Colon (tissue), 2 donors: ENCODE measurements around the gene P3H3.
"Not testable (repeated sequence)": the region's sequence is repeated elsewhere in the genome, so short reads cannot be mapped to it uniquely, and the experiment has no call there.

Experiments used
- FAIRE-seq: peaks from 2 replicates; lab custom pipeline; 2012; peaks lifted over from hg19 to GRCh38; lab: Jason Lieb, UNC
- donor health status: control.
- donor health status: control.

P3H3 gene

DNA sequence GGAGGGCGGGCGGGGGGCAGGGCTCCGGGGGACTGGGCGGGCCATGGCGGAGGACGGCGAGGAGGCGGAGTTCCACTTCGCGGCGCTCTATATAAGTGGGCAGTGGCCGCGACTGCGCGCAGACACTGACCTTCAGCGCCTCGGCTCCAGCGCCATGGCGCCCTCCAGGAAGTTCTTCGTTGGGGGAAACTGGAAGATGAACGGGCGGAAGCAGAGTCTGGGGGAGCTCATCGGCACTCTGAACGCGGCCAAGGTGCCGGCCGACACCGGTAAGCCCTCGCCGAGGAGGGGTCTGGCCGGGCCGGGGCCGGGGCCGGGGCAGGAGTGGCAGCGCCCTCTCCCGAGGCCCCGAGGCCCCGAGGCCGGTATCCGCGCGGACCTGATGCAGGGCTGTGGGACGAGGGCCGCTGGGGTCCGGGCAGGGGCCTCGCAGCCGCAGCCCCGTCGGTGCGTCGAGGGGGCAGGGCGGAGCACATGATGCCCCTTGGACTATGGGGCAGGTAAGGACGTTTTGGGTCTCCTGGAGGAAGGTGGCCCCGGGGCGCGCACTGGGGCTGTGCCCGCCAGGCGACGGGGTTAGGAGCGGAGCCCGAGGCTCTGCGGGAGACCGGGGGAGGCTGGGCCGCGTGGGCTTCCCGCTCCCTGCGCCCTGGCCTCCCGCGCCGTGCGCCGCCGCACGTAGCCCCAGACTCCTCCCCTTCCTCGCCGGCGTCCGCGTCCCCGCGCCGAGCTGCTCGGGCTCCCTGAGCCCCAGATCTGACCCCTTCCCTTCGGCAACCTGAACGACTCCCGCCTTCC lies 39.4 kb downstream of the P3H3 start, which contains the start of gene TPI1:
TSS of gene TPI1 (plus strand) at position 119 of the 798 bp plus-strand sequence. CDS start at position 155, 36 bp downstream.
- no peak for FAIRE-seq

DNA sequence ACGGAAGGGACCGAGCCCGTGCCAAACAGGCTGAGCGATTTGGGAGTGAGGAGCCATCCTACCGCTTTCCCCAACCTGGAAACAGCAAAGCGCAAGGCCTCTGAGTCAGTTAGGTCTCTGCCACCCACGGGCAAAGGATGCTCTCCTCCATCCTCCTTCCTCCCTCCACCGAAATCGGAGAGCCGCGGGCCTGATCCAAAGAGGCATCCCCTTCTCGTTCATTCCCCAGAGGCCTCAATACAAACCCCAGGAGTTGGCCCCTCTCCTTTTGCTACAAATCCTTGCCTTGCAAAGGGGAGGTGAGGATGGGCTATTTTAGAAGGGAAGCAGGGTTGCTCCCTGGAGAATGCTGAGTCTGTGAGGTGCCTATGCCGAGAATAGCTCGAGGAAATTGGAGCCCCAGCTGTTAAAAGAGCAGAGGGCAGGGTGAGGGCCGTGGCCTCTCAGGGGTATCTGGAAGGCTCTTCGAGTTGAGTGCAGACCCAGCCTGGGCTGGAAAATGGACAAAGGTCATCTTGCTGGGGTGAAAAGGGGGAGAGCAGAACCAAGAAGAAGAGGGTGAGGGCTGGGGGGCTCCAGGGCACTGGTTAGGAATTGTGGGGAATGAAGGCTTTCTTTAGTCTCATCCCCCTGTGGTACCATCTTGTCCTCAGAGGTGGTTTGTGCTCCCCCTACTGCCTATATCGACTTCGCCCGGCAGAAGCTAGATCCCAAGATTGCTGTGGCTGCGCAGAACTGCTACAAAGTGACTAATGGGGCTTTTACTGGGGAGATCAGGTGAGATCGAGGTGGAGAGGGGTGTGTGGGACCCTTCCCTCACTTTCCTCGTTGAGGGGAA lies 40.2 kb downstream of the P3H3 start:
- FAIRE-seq: no peak

DNA sequence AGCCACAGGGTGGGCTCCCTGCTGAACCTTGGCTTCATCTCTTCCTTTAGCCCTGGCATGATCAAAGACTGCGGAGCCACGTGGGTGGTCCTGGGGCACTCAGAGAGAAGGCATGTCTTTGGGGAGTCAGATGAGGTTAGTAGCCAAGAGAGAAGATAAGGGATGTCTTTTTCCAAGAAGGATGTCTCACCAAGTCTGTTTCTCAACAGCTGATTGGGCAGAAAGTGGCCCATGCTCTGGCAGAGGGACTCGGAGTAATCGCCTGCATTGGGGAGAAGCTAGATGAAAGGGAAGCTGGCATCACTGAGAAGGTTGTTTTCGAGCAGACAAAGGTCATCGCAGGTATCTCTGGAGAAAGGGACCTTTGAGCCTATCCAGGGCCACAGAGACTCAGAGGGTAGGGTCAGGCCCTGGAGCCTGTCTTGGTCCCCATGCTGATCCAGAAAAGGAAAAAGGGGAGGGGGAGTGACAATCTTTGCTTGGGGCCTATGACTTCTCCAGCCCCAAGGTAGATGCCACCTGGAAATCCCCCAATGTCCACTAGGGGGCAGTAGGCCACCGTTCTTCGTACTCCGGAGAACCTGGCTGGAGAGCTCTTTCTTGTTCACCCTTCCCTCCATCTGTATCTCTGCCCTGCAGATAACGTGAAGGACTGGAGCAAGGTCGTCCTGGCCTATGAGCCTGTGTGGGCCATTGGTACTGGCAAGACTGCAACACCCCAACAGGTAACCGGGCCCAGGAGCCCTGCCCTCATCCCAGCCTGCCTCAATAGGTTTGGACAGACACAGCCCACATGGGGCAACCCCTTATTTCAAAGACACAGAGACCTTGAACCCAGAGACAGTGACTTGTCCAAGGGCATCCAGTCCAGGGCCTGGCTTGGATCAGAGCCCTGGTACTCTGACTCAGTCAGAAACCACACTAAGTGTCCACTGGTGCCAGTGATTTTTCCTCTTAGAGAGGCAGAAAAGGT lies 41.1 kb downstream of the P3H3 start:
- FAIRE-seq: no peak

DNA sequence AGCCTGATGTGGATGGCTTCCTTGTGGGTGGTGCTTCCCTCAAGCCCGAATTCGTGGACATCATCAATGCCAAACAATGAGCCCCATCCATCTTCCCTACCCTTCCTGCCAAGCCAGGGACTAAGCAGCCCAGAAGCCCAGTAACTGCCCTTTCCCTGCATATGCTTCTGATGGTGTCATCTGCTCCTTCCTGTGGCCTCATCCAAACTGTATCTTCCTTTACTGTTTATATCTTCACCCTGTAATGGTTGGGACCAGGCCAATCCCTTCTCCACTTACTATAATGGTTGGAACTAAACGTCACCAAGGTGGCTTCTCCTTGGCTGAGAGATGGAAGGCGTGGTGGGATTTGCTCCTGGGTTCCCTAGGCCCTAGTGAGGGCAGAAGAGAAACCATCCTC lies 42.1 kb downstream of the P3H3 start:
- FAIRE-seq: not testable (repeated sequence)

DNA sequence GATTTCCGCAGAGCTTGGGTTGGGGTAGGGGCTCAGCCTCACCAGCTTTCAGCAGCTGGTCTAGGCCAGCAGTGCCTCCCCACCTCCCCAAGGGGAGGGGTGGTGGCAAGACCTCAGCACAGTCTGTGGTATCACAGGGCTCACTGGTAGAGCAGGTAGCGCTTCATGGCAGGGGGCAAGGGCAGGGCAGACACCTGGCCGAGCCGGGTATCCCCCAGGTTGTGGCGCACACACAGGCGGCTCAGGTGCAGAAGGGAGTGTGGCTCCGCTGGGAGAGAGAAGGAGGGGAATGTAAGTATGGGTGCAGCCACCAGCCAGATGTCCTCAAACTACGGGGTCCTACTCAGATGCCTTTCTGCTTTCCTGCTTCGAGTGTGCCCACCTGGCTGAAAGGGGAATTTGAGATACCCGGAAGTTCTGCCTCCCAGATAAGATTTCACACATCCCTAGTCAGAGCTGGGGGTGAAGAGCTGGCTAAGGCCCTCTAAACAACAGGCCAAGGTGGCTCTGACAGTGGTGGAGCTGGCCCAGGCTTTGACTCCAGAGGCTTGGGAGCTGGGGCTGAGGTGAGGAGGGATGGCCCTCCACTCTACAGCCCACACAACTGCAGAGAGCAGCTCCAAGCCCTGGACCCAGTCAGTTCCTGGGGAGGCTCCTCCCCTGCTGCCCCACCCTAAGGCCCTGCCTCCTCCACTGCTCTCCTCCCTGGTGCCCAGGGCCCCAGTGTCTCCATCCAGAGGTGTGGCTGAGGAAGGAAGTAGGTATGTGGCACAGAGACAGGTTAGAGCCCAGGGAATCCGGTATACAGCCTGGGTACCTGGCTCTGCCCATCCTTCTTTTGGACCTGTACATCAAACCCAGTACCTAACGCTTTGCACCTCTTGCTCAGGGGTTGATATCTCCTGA lies 43.1 kb downstream of the P3H3 start:
- FAIRE-seq: no peak

DNA sequence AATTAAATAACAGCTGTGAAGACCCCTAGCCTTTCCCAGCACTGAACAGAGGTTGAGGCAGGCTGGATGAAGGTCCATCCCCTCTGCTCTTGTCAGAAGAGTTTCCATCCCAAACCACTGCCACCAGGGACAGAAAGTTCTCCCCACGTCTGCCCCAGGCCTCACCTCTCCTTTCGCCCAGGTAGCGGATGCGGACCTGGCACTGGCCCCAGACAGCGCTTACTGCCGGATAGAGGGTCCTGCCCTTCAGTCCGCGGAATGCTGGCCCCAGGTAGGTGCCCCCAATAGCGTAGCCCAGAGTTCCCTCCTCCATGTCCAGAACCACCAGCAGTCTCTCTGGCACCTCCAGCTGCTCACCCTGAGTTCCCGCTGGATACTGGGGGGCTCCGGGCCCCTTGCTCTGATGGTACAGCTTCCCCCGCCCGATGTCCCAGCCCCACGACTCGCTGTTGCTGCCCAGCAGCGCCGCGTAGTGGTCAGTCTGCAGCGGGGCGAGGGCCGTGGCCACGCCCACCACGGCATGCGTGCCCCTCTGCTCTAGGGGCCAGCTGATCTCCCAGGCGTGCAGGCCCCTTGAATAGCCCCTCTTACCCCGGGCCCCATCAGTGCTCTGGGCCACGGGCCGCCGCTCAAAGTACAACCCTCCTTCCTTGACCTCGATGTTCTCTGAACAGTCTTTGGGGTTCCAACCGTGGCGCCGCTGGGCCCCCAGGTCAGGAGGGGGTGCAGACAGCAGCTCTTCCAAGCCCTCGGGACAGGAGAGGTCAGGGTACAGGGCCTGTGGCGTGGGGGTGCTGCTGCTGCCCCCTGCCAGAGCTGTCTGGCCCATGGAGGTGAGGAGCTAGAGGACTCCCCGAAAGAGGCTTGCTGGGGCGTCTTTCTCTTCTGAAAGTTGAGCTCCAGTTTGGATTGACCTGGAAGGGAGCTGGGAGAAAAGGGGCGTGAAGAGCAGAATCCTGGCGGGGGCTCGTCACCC lies 44.2 kb downstream of the P3H3 start:
- no peak for FAIRE-seq

DNA sequence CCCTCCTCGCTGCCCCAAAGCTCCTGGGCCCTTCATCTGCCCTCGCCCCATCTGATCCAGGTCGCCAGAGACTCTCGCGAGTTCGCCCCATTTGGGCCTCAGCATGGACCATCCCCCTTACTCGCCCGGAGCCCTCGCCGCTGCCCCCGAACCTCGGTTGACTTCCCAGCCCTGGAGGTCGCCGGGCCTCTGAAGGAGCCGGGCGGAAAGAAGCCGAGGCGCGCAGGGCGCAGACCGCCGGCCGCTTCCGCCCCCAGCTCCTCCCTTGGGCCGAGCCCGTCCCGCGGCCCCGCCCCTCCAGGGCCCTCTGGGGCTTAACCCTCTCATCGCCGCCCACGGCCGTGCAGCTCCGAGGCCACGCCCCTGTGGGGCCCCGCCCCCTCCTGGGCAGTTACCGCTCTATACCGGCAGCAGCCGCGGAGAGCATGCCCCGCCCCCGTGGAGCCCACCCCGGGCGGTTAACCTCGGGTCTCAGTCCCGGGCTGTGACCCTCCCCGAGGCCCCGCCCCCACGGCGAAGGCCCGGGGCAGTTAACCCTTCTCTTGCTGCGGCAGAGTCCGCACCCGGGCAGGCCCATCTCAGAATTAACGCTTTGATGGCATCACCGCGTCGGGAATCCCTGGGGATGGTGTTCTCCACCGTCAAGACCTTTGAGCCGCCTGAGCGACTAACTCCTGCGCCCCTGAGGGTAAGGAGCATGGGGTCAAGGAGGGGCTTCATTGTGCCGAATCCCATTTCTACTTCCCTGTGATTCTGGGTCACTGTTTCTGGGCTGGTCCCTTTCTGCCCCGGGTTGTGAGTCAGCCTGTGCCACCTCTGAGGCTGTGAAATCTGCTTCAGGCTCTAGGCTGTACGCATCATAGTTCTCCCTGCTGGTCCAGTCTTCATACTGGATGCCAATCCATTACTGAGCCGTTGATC lies 45.1 kb downstream of the P3H3 start, which contains the start of gene SPSB2:
TSS of gene SPSB2 (minus strand) at position 210 of the 921 bp plus-strand sequence. CDS start 402 bp downstream, outside the sequence.
- FAIRE-seq: no peak

DNA sequence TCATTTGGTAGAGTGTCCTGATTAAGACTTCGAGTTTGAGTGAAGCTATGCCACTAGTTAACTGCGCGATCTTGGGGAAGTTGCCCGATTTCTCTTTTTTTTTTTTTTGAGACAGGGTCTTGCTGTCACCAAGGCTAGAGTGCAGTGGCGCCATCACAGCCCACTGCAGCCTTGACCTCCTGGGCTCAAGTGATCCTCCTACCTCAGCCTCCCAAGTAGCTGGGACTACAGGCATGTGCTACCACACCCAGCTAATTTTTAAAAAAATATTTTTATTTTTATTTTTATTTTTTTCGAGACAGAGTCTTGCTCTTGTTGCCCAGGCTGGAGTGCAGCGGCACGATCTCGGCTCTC lies 45.8 kb downstream of the P3H3 start:
- not testable (repeated sequence) for FAIRE-seq

DNA sequence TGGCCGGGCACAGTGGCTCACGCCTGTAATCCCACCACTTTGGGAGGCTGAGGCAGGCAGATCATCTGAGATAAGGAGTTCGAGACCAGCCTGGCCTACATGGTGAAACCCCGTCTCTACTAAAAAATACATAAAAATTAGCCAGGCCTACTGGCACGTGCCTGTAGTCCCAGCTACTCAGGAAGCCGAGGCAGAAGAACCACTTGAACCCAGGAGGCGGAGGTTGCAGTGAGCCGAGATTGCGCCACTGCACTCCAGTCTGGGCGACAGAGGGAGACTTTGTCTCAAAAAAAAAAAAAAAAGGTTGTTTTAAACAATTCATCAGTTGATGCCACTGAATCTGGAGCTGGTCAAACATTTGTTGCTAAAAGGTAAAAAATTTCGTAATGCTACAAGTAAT lies 51.6 kb downstream of the P3H3 start:
- FAIRE-seq: not testable (repeated sequence)

DNA sequence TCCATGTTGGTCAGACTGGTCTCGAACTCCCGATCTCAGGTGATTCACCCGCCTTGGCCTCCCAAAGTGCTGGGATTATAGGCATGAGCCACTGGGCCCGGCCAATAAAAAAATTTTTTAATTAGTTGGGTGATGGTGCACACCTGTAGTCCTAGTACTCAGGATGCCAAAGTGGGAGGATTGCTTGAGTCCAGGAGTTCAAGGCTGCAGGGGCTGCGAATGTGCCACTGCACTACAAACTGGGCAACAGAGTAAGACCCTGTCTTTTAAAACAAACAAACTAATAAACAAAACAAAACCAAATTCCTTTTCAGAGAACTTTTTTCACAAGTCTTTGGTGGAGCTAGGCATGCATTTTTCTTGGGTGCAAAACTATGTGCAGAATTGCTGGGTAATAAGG lies 55.0 kb downstream of the P3H3 start:
- no peak for FAIRE-seq

DNA sequence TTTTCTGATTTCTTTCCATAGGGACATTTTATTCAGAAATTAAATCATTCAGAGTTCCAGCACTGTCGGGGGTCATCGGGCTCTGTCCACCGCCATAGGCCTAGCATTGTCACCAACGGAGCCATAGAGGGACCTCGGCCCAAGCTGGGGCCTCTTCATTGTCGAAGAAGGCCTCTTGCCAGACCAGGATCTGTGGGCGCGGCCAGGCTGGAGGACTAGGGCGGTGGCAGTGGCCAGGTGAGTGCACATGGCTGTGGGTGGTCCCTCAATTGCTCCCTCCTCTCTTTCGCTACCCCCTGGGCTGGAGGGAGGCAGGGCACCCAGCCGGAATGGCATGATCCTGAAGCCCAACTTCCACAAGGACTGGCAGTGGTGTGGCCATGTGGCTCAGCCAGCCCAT lies 55.5 kb downstream of the P3H3 start:
- no peak for FAIRE-seq

DNA sequence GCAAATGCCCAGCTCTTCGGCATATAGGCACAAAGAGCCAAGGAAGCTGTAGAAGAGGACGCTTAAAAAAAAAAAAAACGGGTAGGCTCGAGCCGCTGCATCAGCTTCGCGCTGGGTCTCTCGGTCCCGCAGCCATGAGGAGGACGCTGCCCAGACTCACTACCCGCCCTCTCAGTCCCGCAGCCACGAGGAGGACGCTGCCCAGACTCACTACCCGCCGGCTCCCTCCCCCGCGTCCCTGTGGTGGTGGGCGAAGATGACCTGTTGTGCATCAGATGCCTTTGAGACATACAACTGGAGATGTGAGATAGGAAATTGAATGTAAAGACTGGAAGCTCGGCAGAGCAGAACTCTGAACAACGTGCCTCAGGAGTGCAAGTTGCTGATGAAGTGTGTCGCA lies 56.3 kb downstream of the P3H3 start:
- FAIRE-seq: no peak

DNA sequence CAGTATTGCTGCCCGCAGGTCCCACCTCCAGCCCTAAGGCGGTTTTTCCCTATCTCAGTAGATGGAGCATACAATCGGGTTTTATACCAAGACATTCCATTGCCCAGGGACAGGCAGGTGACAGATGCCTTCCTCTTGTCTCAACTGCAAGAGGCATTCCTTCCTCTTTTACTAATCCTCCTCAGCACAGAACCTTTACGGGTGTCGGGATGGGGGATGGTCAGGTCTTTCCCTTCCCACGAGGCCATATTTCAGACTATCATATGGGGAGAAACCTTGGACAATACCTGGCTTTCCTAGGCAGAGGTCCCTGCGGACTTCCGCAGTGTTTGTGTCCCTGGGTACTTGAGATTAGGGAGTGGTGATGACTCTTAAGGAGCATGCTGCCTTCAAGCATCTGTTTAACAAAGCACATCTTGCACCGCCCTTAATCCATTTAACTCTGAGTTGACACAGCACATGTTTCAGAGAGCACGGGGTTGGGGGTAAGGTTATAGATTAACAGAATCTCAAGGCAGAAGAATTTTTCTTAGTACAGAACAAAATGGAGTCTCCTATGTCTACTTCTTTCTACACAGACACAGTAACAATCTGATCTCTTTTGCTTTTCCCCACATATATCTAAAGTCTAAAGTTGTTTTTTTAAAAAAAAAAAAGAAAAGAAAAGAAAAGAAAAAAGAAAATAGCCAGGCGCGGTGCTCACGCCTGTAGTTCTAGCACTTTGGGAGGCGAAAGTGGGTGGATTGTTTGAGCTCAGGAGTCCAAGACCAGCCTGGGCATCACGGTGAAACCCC lies 58.2 kb downstream of the P3H3 start:
- FAIRE-seq: not testable (repeated sequence)

DNA sequence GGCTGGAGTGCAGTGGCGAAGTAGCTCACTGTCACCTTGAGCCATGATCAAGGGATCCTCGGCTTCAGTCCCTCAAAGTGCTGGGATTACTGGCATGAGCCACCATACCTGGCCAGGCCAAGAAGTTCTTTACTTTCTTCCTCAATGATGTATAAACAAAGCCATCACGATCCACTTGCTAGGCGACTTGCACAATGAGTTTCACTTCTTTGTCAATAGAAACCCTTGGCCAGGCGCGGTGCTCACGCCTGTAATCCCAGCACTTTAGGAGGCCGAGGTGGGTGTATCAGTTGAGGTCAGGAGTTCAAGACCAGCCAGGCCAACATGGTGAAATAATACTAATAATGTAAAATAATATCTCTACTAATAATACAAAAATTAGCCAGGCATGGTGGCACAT lies 59.3 kb downstream of the P3H3 start:
- FAIRE-seq: no peak

DNA sequence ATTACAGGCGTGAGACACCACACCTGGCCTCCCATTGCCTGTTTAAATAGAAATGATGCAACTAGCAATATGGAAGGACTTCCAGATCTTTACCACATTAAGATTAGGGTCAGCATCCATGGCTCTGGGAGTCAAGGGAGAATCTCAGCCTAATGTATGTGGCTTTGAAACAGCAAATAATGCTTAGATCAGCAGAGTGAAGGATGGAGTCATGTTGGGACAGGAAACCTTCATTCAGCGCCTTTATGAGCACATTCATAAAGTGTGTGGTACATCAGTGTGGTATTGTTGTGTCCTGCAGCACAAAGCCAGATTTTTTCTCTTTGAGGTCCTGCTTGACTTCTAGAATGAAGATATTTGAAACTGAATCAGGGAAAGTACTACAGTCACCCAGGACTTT lies 60.2 kb downstream of the P3H3 start:
- no peak for FAIRE-seq

DNA sequence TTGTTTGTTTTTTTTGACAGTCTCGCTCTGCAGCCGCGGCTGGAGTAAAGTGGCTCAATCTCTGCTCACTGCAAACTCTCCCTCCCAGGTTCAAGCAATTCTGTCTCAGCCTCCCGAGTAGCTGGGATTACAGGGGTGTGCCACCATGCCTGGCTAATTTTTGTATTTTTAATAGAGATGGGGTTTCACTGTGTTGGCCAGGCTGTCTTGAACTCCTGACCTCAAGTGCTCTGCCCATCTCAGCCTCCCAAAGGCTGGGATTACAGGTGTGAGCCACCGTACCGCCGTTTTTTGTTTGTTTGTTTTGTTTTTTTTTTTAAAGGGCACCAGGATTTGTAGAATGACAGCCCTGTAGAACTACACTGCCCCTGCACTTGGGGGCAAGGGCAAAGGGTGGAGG lies 60.6 kb downstream of the P3H3 start:
- FAIRE-seq: not testable (repeated sequence)
